ENCODE data around the gene IGSF8.

DNA sequence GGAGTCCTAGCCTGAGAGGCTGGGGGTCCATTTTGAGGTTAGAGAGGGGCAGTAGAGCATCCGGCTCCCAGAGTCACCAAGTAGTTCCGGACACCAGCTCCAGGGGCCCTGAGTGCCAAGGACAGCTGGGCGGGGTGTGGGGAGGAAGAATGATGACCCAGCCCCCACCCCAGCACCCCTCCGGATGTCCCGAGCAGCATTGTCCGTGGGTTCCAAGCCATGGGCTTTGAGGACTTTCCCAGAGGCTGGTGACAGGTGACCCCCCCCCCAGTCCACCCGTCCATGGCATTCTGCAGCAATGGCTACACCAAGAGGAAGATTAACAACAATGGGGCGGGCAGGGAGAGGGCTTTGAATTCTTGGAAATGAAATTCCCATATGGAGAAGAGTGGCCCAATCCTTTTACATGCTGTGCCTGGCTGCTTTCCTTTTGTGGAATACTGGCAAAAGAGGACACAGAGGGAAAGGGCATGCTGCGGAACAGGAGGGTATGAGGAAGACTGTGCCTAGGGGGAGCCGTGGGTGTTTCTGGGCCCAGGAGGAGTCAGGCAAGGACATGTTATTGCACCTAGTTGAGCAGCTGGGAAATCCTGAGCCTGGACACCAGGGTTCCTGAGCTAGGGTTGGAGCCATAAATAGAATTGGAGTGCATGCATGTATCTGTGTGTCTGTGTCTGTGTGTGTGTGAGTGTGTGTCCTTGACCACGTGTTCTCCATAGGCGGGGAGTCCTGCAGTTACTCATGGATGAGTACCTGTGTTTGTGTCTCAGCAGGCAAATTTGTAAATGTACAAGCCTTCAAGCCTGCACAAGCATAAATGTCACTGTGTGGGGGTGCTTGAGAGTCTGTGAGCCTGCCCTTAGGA is 18.1 kb upstream of the IGSF8 start:
- TF ChIP-seq CTCF (tag by site-specific recombination; IDR thresholded peaks at IDR 0.05) (no peak), GLIS1 (tag by site-specific recombination; IDR thresholded peaks at IDR 0.05) (no peak)
- TF ChIP-seq, protein P1, sequence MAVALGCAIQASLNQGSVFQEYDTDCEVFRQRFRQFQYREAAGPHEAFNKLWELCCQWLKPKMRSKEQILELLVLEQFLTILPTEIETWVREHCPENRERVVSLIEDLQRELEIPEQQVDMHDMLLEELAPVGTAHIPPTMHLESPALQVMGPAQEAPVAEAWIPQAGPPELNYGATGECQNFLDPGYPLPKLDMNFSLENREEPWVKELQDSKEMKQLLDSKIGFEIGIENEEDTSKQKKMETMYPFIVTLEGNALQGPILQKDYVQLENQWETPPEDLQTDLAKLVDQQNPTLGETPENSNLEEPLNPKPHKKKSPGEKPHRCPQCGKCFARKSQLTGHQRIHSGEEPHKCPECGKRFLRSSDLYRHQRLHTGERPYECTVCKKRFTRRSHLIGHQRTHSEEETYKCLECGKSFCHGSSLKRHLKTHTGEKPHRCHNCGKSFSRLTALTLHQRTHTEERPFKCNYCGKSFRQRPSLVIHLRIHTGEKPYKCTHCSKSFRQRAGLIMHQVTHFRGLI (tag by site-specific recombination; IDR thresholded peaks at IDR 0.05) = no peak
